ENCODE data around the gene FRMD6. TPM values are rescaled to one million over a fixed set of nuclear protein-coding genes. Genes with fewer than 3 reads are reported as not detected.

The FRMD6 gene
- total and polyA plus RNA-seq, 10 of the 15 experiments (the other 5 are each of a cell fraction or from before 2014, with no cell fraction given) = 0.86 to 7.8 (median 3.3) TPM

- H3K27me3 ChIP-seq (replicated peaks in 1 of 2; ENCODE audit: control insufficient read depth in 2 of 2, insufficient read depth in 2 of 2, low read length in 1 of 2) = no peaks in the 10 kb centered on the region
These were observed 40.9 kb downstream of the FRMD6 start for GRCh38 chr14:51692646-51693045.

More at GRCh38 chr14:51692646-51693045, 40.9 kb downstream of the FRMD6 start:
- 53% methylated on average over 3 of the region's 3 CpGs for WGBS (ENCODE audit: insufficient coverage, insufficient replicate concordance, low lambda C conversion rate, missing lambda C conversion rate)
- BruUV-seq (replicated peaks) = no TSS peak
- RAD21 ChIA-PET (ENCODE audit: unreplicated experiment) = no interaction called here
- DNase-seq (ENCODE audit: low read depth, low spot score) (no peak), ATAC-seq (no peak), FAIRE-seq (no peak)
- H3K27ac ChIP-seq (ENCODE audit: control insufficient read depth, insufficient read depth) = no peak overlapping the region
- H2AFZ ChIP-seq (ENCODE audit: control insufficient read depth, low read depth, low read length) = no peak overlapping the region
- H3K9ac ChIP-seq (ENCODE audit: control insufficient read depth, insufficient read depth, low read length) = no peak overlapping the region
- no peaks in the 10 kb centered on the region for H3K36me3 ChIP-seq (ENCODE audit: control insufficient read depth in 2 of 2, insufficient read depth in 2 of 2, low read length in 1 of 2)
- intact Hi-C loops (cut with micrococcal nuclease; ENCODE audit: unreplicated experiment) = no loop called here
- H3K9me3 ChIP-seq (replicated peaks; ENCODE audit: control insufficient read depth, insufficient read depth, low read length) = no peaks in the 10 kb centered on the region
- no peaks in the 10 kb centered on the region for H3K79me2 ChIP-seq (ENCODE audit: control insufficient read depth, insufficient read depth, low read length)
- in situ Hi-C loops (cut with MboI) = no loop called here
- CTCF ChIA-PET = interaction anchor here (1.7 kb wide), 1 partner anchor 11 kb away, joined by 7 read pairs; no protein-coding TSS in a partner anchor
- H3K4me1 ChIP-seq (ENCODE audit: control insufficient read depth, insufficient read depth, low read length) = no peaks in the 10 kb centered on the region
- POLR2A ChIA-PET = no interaction called here
- no peaks in the 10 kb centered on the region for H4K20me1 ChIP-seq (ENCODE audit: control insufficient read depth, insufficient read depth)
- SMC1A ChIA-PET (ENCODE audit: uncharacterized antibody, unreplicated experiment) = no interaction called here
- no peak overlapping the region for H3K4me2 ChIP-seq (ENCODE audit: control insufficient read depth, insufficient read depth)
- H3K4me3 ChIP-seq = no peak overlapping the region
- TF ChIP-seq RB1 (IDR thresholded peaks at IDR 0.05; ENCODE audit: borderline replicate concordance) (no peak), CUX1 (IDR thresholded peaks at IDR 0.05; ENCODE audit: insufficient replicate concordance, low read depth, low read length) (no peak), SPI1 (IDR thresholded peaks at IDR 0.05; ENCODE audit: borderline replicate concordance, insufficient read depth, low read depth, low read length) (no peak), E4F1 (IDR thresholded peaks at IDR 0.05; ENCODE audit: borderline replicate concordance, partially characterized antibody) (no peak)
- TF ChIP-seq, protein P1, sequence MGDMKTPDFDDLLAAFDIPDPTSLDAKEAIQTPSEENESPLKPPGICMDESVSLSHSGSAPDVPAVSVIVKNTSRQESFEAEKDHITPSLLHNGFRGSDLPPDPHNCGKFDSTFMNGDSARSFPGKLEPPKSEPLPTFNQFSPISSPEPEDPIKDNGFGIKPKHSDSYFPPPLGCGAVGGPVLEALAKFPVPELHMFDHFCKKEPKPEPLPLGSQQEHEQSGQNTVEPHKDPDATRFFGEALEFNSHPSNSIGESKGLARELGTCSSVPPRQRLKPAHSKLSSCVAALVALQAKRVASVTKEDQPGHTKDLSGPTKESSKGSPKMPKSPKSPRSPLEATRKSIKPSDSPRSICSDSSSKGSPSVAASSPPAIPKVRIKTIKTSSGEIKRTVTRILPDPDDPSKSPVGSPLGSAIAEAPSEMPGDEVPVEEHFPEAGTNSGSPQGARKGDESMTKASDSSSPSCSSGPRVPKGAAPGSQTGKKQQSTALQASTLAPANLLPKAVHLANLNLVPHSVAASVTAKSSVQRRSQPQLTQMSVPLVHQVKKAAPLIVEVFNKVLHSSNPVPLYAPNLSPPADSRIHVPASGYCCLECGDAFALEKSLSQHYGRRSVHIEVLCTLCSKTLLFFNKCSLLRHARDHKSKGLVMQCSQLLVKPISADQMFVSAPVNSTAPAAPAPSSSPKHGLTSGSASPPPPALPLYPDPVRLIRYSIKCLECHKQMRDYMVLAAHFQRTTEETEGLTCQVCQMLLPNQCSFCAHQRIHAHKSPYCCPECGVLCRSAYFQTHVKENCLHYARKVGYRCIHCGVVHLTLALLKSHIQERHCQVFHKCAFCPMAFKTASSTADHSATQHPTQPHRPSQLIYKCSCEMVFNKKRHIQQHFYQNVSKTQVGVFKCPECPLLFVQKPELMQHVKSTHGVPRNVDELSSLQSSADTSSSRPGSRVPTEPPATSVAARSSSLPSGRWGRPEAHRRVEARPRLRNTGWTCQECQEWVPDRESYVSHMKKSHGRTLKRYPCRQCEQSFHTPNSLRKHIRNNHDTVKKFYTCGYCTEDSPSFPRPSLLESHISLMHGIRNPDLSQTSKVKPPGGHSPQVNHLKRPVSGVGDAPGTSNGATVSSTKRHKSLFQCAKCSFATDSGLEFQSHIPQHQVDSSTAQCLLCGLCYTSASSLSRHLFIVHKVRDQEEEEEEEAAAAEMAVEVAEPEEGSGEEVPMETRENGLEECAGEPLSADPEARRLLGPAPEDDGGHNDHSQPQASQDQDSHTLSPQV (IDR thresholded peaks at IDR 0.05) = no peak
- TF ChIP-seq, protein P2, sequence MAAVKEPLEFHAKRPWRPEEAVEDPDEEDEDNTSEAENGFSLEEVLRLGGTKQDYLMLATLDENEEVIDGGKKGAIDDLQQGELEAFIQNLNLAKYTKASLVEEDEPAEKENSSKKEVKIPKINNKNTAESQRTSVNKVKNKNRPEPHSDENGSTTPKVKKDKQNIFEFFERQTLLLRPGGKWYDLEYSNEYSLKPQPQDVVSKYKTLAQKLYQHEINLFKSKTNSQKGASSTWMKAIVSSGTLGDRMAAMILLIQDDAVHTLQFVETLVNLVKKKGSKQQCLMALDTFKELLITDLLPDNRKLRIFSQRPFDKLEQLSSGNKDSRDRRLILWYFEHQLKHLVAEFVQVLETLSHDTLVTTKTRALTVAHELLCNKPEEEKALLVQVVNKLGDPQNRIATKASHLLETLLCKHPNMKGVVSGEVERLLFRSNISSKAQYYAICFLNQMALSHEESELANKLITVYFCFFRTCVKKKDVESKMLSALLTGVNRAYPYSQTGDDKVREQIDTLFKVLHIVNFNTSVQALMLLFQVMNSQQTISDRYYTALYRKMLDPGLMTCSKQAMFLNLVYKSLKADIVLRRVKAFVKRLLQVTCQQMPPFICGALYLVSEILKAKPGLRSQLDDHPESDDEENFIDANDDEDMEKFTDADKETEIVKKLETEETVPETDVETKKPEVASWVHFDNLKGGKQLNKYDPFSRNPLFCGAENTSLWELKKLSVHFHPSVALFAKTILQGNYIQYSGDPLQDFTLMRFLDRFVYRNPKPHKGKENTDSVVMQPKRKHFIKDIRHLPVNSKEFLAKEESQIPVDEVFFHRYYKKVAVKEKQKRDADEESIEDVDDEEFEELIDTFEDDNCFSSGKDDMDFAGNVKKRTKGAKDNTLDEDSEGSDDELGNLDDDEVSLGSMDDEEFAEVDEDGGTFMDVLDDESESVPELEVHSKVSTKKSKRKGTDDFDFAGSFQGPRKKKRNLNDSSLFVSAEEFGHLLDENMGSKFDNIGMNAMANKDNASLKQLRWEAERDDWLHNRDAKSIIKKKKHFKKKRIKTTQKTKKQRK (IDR thresholded peaks at IDR 0.05; ENCODE audit: low read depth, low read length) = no peak
